Measurements from ENCODE around the gene AIPL1. TPM values are rescaled to one million over a fixed set of nuclear protein-coding genes. Genes with fewer than 3 reads are reported as not detected.
A peak's percentile ranks its signal among the peaks of the same experiment; 100 is the strongest.

The AIPL1 gene
- total RNA-seq, 1 donor from 2014 or later, result not detected

DNA sequence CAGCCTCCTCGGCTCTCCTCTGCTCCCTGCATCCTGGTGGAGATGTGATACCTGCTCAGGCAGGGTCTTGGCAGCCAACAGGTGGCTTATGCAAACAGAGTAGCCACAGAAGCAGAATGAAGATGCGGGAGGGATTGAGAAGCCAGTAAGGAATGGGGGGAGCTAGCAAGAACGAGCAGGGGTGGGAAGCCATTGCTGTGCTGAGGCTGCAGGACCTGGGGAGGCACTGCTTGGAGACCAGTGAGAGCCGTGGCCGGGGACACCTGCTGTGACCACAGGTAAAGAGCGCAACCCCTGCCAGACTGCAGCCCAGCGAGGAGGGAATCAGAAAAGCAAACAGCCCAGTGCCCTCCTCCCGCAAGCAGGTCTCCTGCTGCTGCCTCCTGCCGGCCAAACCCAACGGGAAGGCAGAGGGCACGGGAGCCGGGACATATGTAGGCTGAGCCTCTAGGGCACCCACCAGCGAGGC lies 14.7 kb downstream of the AIPL1 start:
- intact Hi-C loops (cut with micrococcal nuclease), result no loop called here
- no peaks in the 10 kb centered on the region for H3K36me3 ChIP-seq
- no peaks in the 10 kb centered on the region for H3K4me1 ChIP-seq
- H3K27me3 ChIP-seq (ENCODE audit: low read depth), result peaks cover 78% of the 10 kb centered on the region
- H3K27ac ChIP-seq (replicated peaks), result no peak overlapping the region
- no peaks in the 10 kb centered on the region for H3K9me3 ChIP-seq (replicated peaks)
- no peak for DNase-seq
- H3K4me3 ChIP-seq, result no peak overlapping the region
- TF ChIP-seq, protein P1, sequence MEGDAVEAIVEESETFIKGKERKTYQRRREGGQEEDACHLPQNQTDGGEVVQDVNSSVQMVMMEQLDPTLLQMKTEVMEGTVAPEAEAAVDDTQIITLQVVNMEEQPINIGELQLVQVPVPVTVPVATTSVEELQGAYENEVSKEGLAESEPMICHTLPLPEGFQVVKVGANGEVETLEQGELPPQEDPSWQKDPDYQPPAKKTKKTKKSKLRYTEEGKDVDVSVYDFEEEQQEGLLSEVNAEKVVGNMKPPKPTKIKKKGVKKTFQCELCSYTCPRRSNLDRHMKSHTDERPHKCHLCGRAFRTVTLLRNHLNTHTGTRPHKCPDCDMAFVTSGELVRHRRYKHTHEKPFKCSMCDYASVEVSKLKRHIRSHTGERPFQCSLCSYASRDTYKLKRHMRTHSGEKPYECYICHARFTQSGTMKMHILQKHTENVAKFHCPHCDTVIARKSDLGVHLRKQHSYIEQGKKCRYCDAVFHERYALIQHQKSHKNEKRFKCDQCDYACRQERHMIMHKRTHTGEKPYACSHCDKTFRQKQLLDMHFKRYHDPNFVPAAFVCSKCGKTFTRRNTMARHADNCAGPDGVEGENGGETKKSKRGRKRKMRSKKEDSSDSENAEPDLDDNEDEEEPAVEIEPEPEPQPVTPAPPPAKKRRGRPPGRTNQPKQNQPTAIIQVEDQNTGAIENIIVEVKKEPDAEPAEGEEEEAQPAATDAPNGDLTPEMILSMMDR (IDR thresholded peaks at IDR 0.05; ENCODE audit: borderline replicate concordance), result peak; percentile 43

DNA sequence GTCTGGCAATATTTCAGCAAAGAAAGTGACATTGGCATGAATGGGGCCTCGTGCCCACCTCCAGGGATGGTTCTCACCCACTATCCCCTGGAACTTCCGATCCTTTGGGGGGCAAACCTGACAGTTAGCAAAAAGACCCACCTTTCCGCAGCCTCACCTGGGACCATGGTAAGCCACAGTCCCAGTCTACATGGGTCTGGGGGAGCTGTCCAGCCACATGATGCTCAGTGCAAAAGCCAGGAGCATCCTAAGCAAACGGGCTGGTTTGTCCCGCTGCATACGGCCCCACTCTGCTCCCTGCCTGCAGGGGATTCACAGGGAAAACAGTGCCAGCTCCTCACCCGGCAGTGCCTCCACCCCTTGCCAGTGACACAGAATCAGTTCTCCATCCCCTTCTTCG lies 19.3 kb downstream of the AIPL1 start:
- Histone ChIP-seq H3K9me3 (replicated peaks) (no peaks in the 10 kb centered on the region), H3K4me1 (no peaks in the 10 kb centered on the region), H3K36me3 (no peaks in the 10 kb centered on the region), H3K27ac (replicated peaks) (no peak overlapping the region), H3K27me3 (ENCODE audit: low read depth) (peaks cover 53% of the 10 kb centered on the region), H3K4me3 (no peak overlapping the region)
- intact Hi-C loops (cut with micrococcal nuclease), result no loop called here
- DNase-seq, result no peak
- TF ChIP-seq, protein P1 (IDR thresholded peaks at IDR 0.05; ENCODE audit: borderline replicate concordance), result no peak

DNA sequence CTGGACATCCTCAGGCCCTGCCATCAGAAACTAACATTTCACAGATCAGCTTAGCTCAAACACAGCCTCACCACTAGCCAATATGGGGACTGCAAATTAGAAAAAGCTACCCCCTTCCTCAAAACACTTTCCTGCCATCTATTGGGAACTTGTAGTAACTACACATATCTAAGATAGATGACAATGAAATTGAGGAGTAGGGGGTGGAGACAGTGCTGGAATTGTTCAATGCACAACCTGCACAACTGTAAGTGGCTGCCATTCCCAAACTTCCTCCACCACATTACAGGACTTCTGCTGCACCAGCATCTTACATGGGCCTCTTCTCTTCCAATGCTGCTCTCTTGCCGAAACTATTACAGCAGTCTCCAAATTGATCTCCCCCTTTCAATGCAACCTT lies 21.9 kb downstream of the AIPL1 start:
- H3K4me1 ChIP-seq, result no peaks in the 10 kb centered on the region
- H3K27me3 ChIP-seq (ENCODE audit: low read depth), result peaks cover 54% of the 10 kb centered on the region
- H3K36me3 ChIP-seq, result no peaks in the 10 kb centered on the region
- intact Hi-C loops (cut with micrococcal nuclease), result no loop called here
- no peak overlapping the region for H3K4me3 ChIP-seq
- TF ChIP-seq, protein P1 (IDR thresholded peaks at IDR 0.05; ENCODE audit: borderline replicate concordance), result peak; percentile 49
- no peak for DNase-seq
- H3K9me3 ChIP-seq (replicated peaks), result no peaks in the 10 kb centered on the region
- no peak overlapping the region for H3K27ac ChIP-seq (replicated peaks)

DNA sequence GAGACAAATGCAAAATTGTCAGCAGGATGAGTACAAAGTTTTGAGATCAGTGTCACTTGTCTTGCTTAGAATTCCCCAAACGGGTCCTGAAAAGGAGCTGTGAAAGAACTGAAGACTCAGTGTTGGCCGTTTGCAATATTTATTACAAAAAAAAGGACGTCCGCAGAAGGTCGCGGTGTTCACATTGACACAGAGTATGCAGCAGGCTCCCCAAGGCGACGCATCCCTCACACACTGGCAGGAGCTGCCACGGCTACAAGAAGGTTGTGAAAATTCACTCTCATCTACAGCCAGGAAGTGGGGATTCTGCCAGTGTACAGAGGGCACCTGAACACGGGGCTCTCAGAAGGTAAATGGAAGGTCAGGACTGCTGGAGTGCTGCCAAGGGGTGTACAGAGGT lies 26.2 kb downstream of the AIPL1 start:
- intact Hi-C loops (cut with micrococcal nuclease), result no loop called here
- no peaks in the 10 kb centered on the region for H3K36me3 ChIP-seq
- H3K9me3 ChIP-seq (replicated peaks), result no peaks in the 10 kb centered on the region
- TF ChIP-seq, protein P1 (IDR thresholded peaks at IDR 0.05; ENCODE audit: borderline replicate concordance), result no peak
- no peaks in the 10 kb centered on the region for H3K4me1 ChIP-seq
- no peak overlapping the region for H3K4me3 ChIP-seq
- DNase-seq, result no peak
- H3K27ac ChIP-seq (replicated peaks), result no peak overlapping the region
- H3K27me3 ChIP-seq (ENCODE audit: low read depth), result peaks cover 53% of the 10 kb centered on the region

DNA sequence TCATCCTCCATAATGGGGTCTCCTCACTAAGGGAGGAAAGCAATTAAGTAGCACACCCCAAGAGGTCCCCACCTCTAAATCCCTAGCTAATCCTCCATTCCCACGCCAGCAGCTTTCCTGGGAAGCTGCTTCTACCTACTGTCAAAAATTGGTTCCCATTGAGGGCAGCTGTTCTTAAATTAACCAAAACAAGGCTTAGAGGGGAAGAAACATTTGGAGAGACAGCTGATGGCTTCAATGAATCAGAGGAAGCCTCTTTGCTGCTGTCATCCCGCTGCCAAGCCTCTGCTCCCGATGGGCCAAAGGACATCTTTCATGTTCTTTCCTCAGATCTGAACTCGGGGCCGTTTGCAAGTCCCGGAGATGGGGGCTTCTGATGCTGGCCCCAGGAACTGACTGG lies 26.6 kb downstream of the AIPL1 start:
- Histone ChIP-seq H3K27ac (replicated peaks) (no peak overlapping the region), H3K4me1 (no peaks in the 10 kb centered on the region), H3K27me3 (ENCODE audit: low read depth) (peaks cover 50% of the 10 kb centered on the region), H3K4me3 (no peak overlapping the region), H3K9me3 (replicated peaks) (no peaks in the 10 kb centered on the region), H3K36me3 (no peaks in the 10 kb centered on the region)
- intact Hi-C loops (cut with micrococcal nuclease), result no loop called here
- DNase-seq, result no peak
- TF ChIP-seq, protein P1 (IDR thresholded peaks at IDR 0.05; ENCODE audit: borderline replicate concordance), result no peak

DNA sequence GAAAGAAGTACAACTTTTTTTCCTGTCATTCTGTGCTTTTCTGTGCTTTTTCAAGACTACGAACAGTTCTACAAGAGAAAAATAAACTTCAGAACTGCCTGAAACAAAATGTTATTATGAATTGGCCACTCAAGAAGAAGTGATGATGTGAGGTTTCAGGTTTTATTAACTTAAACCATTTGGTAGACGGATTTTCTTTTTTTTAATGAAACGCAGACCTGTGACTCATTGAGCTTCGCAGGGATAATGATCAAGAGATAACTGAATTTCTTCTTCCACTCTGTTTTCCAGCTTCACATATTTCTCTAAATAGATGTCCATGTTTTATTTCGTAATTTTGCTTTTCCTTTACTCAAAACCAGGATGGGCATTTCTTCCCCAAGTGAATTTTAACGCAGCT lies 32.7 kb downstream of the AIPL1 start:
- intact Hi-C loops (cut with micrococcal nuclease), result no loop called here
- no peaks in the 10 kb centered on the region for H3K36me3 ChIP-seq
- H3K4me3 ChIP-seq, result no peak overlapping the region
- peaks cover 27% of the 10 kb centered on the region for H3K27me3 ChIP-seq (ENCODE audit: low read depth)
- no peak for DNase-seq
- no peak overlapping the region for H3K27ac ChIP-seq (replicated peaks)
- H3K4me1 ChIP-seq, result no peaks in the 10 kb centered on the region
- TF ChIP-seq, protein P1 (IDR thresholded peaks at IDR 0.05; ENCODE audit: borderline replicate concordance), result no peak
- peaks cover 24% of the 10 kb centered on the region for H3K9me3 ChIP-seq (replicated peaks)
